OCI-LY1 (cell line): ENCODE measurements around the gene TXNRD3.

Source experiments
- CTCF ChIP-seq: fragments of 200-600 bp; sonication (generic), shearing (Covaris generic); IDR thresholded peaks from 2 replicates; pipeline ENCODE4 v1.5.1; 2017; ENCODE audit warnings: mild to moderate bottlenecking, antibody characterized with exemption, low read length, moderate library complexity, mixed read lengths
- EZH2 ChIP-seq: fragments of 200-600 bp; sonication (generic), shearing (Covaris generic); IDR thresholded peaks from 2 replicates; pipeline ENCODE4 v1.8.0; 2017; ENCODE audit warnings: borderline replicate concordance, mixed run types, mild to moderate bottlenecking, antibody characterized with exemption, low read length, moderate library complexity, mixed read lengths

GRCh38 chr3:126646674-126647073 lies 8.2 kb downstream of the TXNRD3 start:
- no peak for TF ChIP-seq CTCF
- TF ChIP-seq EZH2: no peak
